ENCODE results near the gene OCIAD1. TPM values are rescaled to one million over a fixed set of nuclear protein-coding genes. Genes with fewer than 3 reads are reported as not detected.

OCIAD1 gene
- polyA plus RNA-seq, 3 donors, result 112 to 145 (median 139) TPM

GRCh38 chr4:48812866-48813265 lies 18.0 kb upstream of the OCIAD1 start:
- H3K27me3 ChIP-seq (ENCODE audit: control insufficient read depth in 2 of 2, insufficient read depth in 2 of 2, low read length in 2 of 2), result no peaks in the 10 kb centered on the region
- H3K27me3 Mint-ChIP-seq (ENCODE audit: low read depth in 3 of 3), result peaks cover 0 to 3% (median 0%) of the 10 kb centered on the region in 3 donors
- H3K27ac ChIP-seq (ENCODE audit: low read depth in 1 of 2, low read length in 2 of 2), result no peak overlapping the region
- no peak overlapping the region for H3K27ac Mint-ChIP-seq
- no peaks in the 10 kb centered on the region for H3K36me3 ChIP-seq (replicated peaks in 1 of 2; ENCODE audit: control insufficient read depth in 1 of 2, insufficient read depth in 2 of 2, low read length in 2 of 2)
- no peak for DNase-seq
- intact Hi-C loops (cut with micrococcal nuclease), result no loop called here
- H3K4me1 ChIP-seq (ENCODE audit: control insufficient read depth in 1 of 2, insufficient read depth in 2 of 2, low read length in 2 of 2), result peaks cover 0 to 4% of the 10 kb centered on the region in 2 donors
- WGBS (ENCODE audit: insufficient coverage), result 50% methylated on average over 2 of the region's 6 CpGs
- no peak overlapping the region for H3K4me3 Mint-ChIP-seq
- no peaks in the 10 kb centered on the region for H3K9me3 Mint-ChIP-seq
- H4K20me1 ChIP-seq (ENCODE audit: insufficient read depth, low read length), result no peaks in the 10 kb centered on the region
- H3K9me3 ChIP-seq (replicated peaks in 1 of 2; ENCODE audit: control insufficient read depth in 1 of 2, insufficient read depth in 1 of 2, low read length in 2 of 2), result no peaks in the 10 kb centered on the region
- no peak overlapping the region for H3K9ac ChIP-seq (ENCODE audit: insufficient read depth, low read length, poor library complexity, severe bottlenecking)
- H3K4me3 ChIP-seq (replicated peaks in 1 of 3; ENCODE audit: low read depth in 2 of 3, low read length in 3 of 3), result no peak overlapping the region
- no peak overlapping the region for H3K4me2 ChIP-seq (replicated peaks; ENCODE audit: extremely low read depth, low read length, poor library complexity, severe bottlenecking)
- peaks cover 14% of the 10 kb centered on the region for H3K4me1 Mint-ChIP-seq
- no peaks in the 10 kb centered on the region for H3K36me3 Mint-ChIP-seq
- no peak overlapping the region for H2AFZ ChIP-seq (ENCODE audit: insufficient read depth, low read depth, low read length, poor library complexity, severe bottlenecking)
- no peak for TF ChIP-seq CTCF (IDR thresholded peaks at IDR 0.05)
- H3K79me2 ChIP-seq (ENCODE audit: insufficient read depth, low read length), result no peaks in the 10 kb centered on the region

GRCh38 chr4:48813964-48814363 lies 16.9 kb upstream of the OCIAD1 start:
- intact Hi-C loops (cut with micrococcal nuclease), result no loop called here
- Mint-ChIP-seq H3K9me3 (no peaks in the 10 kb centered on the region), H3K4me3 (no peak overlapping the region), H3K4me1 (peaks cover 14% of the 10 kb centered on the region), H3K36me3 (no peaks in the 10 kb centered on the region), H3K27me3 (ENCODE audit: low read depth in 3 of 3) (peaks cover under 1 to 3% (median 2%) of the 10 kb centered on the region in 3 donors), H3K27ac (no peak overlapping the region)
- no peak overlapping the region for H3K27ac ChIP-seq (ENCODE audit: low read depth in 1 of 2, low read length in 2 of 2)
- H3K79me2 ChIP-seq (ENCODE audit: insufficient read depth, low read length), result no peaks in the 10 kb centered on the region
- H2AFZ ChIP-seq (ENCODE audit: insufficient read depth, low read depth, low read length, poor library complexity, severe bottlenecking), result no peak overlapping the region
- no peak overlapping the region for H3K9ac ChIP-seq (ENCODE audit: insufficient read depth, low read length, poor library complexity, severe bottlenecking)
- no peaks in the 10 kb centered on the region for H3K36me3 ChIP-seq (replicated peaks in 1 of 2; ENCODE audit: control insufficient read depth in 1 of 2, insufficient read depth in 2 of 2, low read length in 2 of 2)
- no peaks in the 10 kb centered on the region for H3K27me3 ChIP-seq (ENCODE audit: control insufficient read depth in 2 of 2, insufficient read depth in 2 of 2, low read length in 2 of 2)
- no CpG with 5 or more reads among the region's 1 CpG for WGBS (ENCODE audit: insufficient coverage)
- peaks cover 0 to 4% of the 10 kb centered on the region in 2 donors for H3K4me1 ChIP-seq (ENCODE audit: control insufficient read depth in 1 of 2, insufficient read depth in 2 of 2, low read length in 2 of 2)
- no peak for TF ChIP-seq CTCF (IDR thresholded peaks at IDR 0.05)
- H3K4me3 ChIP-seq (replicated peaks in 1 of 3; ENCODE audit: low read depth in 2 of 3, low read length in 3 of 3), result no peak overlapping the region
- no peak overlapping the region for H3K4me2 ChIP-seq (replicated peaks; ENCODE audit: extremely low read depth, low read length, poor library complexity, severe bottlenecking)
- no peak for DNase-seq
- H4K20me1 ChIP-seq (ENCODE audit: insufficient read depth, low read length), result no peaks in the 10 kb centered on the region
- no peaks in the 10 kb centered on the region for H3K9me3 ChIP-seq (replicated peaks in 1 of 2; ENCODE audit: control insufficient read depth in 1 of 2, insufficient read depth in 1 of 2, low read length in 2 of 2)
